NT2/D1 (cell line): ENCODE measurements around the gene ATP10A.

Source experiments
- SUZ12 ChIP-seq: IDR thresholded peaks from 2 replicates; pipeline ENCODE4 v1.6.1; 2011; ENCODE audit not compliant: insufficient read length, insufficient read depth; ENCODE audit errors: extremely low read depth
- YY1 ChIP-seq: IDR thresholded peaks from 2 replicates; pipeline ENCODE4 v1.6.1; 2011; ENCODE audit not compliant: insufficient read length, insufficient read depth

DNA sequence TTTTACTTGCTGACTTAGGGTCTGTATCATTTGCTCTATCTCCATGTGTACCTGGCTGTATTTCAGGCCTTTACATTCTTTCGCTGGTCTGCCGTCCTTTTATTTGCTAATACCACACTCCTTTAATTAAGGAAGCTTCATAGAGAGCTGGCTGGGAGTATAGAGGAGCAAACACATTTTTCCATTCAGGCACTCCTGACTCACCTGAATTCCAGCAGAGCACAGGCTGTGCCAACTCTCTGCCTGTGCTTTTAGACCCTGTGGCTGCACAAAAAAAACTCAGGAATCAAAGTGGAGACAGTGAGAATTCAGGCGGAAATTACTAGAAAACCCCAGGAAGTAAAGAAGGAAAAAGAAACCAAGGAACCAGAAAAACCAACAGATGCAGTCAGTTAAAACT lies 29.0 kb upstream of the ATP10A start:
- TF ChIP-seq YY1 (no peak), SUZ12 (no peak)
